K562 (cell line): ENCODE results near the gene LENEP. TPM values are rescaled to one million over a fixed set of nuclear protein-coding genes. Genes with fewer than 3 reads are reported as not detected.

Experiments
- CHCHD3 ChIP-seq: fragments of 250-450 bp; sonication (Bioruptor Pico); IDR thresholded peaks from 2 replicates; pipeline ENCODE4 v2.1.2; 2022; ENCODE audit warnings: mild to moderate bottlenecking
- EP400 ChIP-seq: fragments of 450-650 bp; IDR thresholded peaks from 2 replicates; pipeline ENCODE4 v1.6.1; 2017; ENCODE audit warnings: antibody characterized with exemption, mild to moderate bottlenecking, moderate library complexity
- FOXA3 ChIP-seq, 2 experiments: fragments of 450-650 bp in 1 of 2; sonication (generic) in 1 of 2; formaldehyde crosslinking; IDR thresholded peaks in 1 of 2; conservative IDR thresholded peaks in 1 of 2; 2 replicates each; pipeline versions ENCODE4 v1.4.0 to v1.8.0; 2020 to 2022; ENCODE audit warnings: mild to moderate bottlenecking in 2 of 2, missing genetic modification reagents in 1 of 2
- HNRNPH1 ChIP-seq: fragments of 200-400 bp; formaldehyde crosslinking; optimal IDR thresholded peaks from 2 replicates; pipeline ENCODE3; 2017; ENCODE audit warnings: low read depth, mild to moderate bottlenecking, low read length, moderate library complexity
- ILF3 ChIP-seq: fragments of 450-650 bp; IDR thresholded peaks from 2 replicates; pipeline ENCODE4 v1.6.1; 2018; ENCODE audit warnings: antibody characterized with exemption, mild to moderate bottlenecking, moderate library complexity, borderline replicate concordance
- IRF9 ChIP-seq: fragments of 450-650 bp; IDR thresholded peaks from 2 replicates; pipeline ENCODE4 v1.6.1; 2016; ENCODE audit warnings: missing biosample characterization, missing genetic modification characterization
- NR2F6 ChIP-seq: fragments of 450-650 bp; formaldehyde crosslinking; IDR thresholded peaks from 2 replicates; pipeline ENCODE4 v1.4.0; 2020; ENCODE audit warnings: mild to moderate bottlenecking
- NR4A1 ChIP-seq, 2 experiments: fragments of 250-450 bp in 1 of 2; fragments of 450-650 bp in 1 of 2; sonication (Bioruptor Pico) in 1 of 2; IDR thresholded peaks; 2 replicates each; pipeline versions ENCODE4 v1.4.0 to v1.6.1; 2016 to 2020; ENCODE audit warnings: mild to moderate bottlenecking in 2 of 2, missing compliant biosample characterization in 1 of 2, missing genetic modification characterization in 1 of 2, moderate library complexity in 1 of 2
- PKNOX1 ChIP-seq: fragments of 450-650 bp; IDR thresholded peaks from 2 replicates; pipeline ENCODE4 v1.6.1; 2016
- SP2 ChIP-seq: IDR thresholded peaks from 2 replicates; pipeline ENCODE4 v1.6.1; 2011; ENCODE audit warnings: mild to moderate bottlenecking, low read depth, low read length, moderate library complexity; ENCODE audit not compliant: poor library complexity, severe bottlenecking; ENCODE audit errors: extremely low read depth
- U2AF2 ChIP-seq: fragments of 200-400 bp; formaldehyde crosslinking; optimal IDR thresholded peaks from 2 replicates; pipeline ENCODE3; 2017; ENCODE audit warnings: low read depth, mild to moderate bottlenecking, low read length
- ZBTB8A ChIP-seq: fragments of 450-650 bp; IDR thresholded peaks from 2 replicates; pipeline ENCODE4 v1.6.1; 2018; ENCODE audit warnings: mild to moderate bottlenecking, moderate library complexity; ENCODE audit not compliant: partially characterized antibody
- ZKSCAN1 ChIP-seq: fragments of 150-350 bp; IDR thresholded peaks from 2 replicates; pipeline ENCODE4 v1.6.1; 2016; ENCODE audit warnings: low read depth, low read length
- ZNF41 ChIP-seq: fragments of 250-450 bp; sonication (Bioruptor Pico); conservative IDR thresholded peaks from 2 replicates; pipeline ENCODE4 v1.4.0; 2020; ENCODE audit warnings: mild to moderate bottlenecking
- ZNF668 ChIP-seq: fragments of 250-450 bp; sonication (Bioruptor Pico); IDR thresholded peaks from 2 replicates; pipeline ENCODE4 v1.8.0; 2022; ENCODE audit warnings: mild to moderate bottlenecking, inconsistent platforms
- polyA plus RNA-seq, 8 experiments: library from polyadenylated mRNA; depleted of rRNA in 4 of 8; stranded (reverse) in 5 of 8; unstranded in 3 of 8; fragments of >200 nt; fragmentation: Nextera tagmentation in 2 of 8; fragmentation: Illumina TruSeq in 1 of 8; extraction: Ambion mirVana in 2 of 8; extraction: Trizol in 1 of 8; gene quantifications; 2 replicates each; pipeline versions ENCODE4 v1.2.1 to v1.2.3, GENCODE V29; 2011 to 2014; ENCODE audit warnings: inconsistent platforms in 1 of 8, missing spikeins in 1 of 8
- total RNA-seq, 7 experiments: library from RNA; depleted of rRNA in 6 of 7; stranded (reverse); fragments of >200 nt in 6 of 7; fragmentation: Illumina TruSeq in 2 of 7; extraction: Trizol in 2 of 7; gene quantifications; 2 replicates each; pipeline versions ENCODE4 v1.2.1 to v1.2.3, GENCODE V29; 2011 to 2021; ENCODE audit warnings: low replicate concordance in 1 of 7
- TF ChIP-seq, protein P1 (sequence below): sonication (generic); formaldehyde crosslinking; IDR thresholded peaks from 2 replicates; pipeline ENCODE4 v1.8.1; 2023; ENCODE audit warnings: mild to moderate bottlenecking, missing genetic modification reagents
- TF ChIP-seq, protein P2 (sequence below): sonication (generic); formaldehyde crosslinking; IDR thresholded peaks from 2 replicates; pipeline ENCODE4 v1.8.1; 2022; ENCODE audit warnings: missing genetic modification reagents
- TF ChIP-seq, protein P3 (sequence below): fragments of 250-450 bp; sonication (Bioruptor Pico); IDR thresholded peaks from 2 replicates; pipeline ENCODE4 v1.4.0; 2020; ENCODE audit warnings: mild to moderate bottlenecking, moderate library complexity

The LENEP gene
- total and polyA plus RNA-seq, 9 of the 15 experiments (the other 6 are each of a cell fraction or from before 2014, with no cell fraction given): 0.23 to 0.87 (median 0.67) TPM; not detected in 5

GRCh38 chr1:154974102-154974807 is 19.1 kb upstream of the LENEP start, which contains the start of gene CKS1B (continued):
- TF ChIP-seq ZKSCAN1 (no peak), ZBTB8A (no peak), EP400 (peak; percentile 99), NR4A1 (CRISPR knock-in tag; IDR thresholded peaks at IDR 0.05) (peak; percentile 90; the same call in 1 of the 2 replicates), NR4A1 (tag; IDR thresholded peaks at IDR 0.05) (no peak), ZNF41 (CRISPR knock-in tag) (no peak), FOXA3 (CRISPR knock-in tag; conservative IDR thresholded peaks at IDR 0.05 in 1 of 2, IDR thresholded peaks at IDR 0.05 in 1 of 2) (no peak), ILF3 (no peak), CHCHD3 (CRISPR knock-in tag) (no peak), SP2 (peak; percentile 64), IRF9 (no peak), NR2F6 (CRISPR knock-in tag) (no peak), ZNF668 (no peak), U2AF2 (no peak), HNRNPH1 (no peak), PKNOX1 (peak; percentile 85)
- TF ChIP-seq, protein P1, sequence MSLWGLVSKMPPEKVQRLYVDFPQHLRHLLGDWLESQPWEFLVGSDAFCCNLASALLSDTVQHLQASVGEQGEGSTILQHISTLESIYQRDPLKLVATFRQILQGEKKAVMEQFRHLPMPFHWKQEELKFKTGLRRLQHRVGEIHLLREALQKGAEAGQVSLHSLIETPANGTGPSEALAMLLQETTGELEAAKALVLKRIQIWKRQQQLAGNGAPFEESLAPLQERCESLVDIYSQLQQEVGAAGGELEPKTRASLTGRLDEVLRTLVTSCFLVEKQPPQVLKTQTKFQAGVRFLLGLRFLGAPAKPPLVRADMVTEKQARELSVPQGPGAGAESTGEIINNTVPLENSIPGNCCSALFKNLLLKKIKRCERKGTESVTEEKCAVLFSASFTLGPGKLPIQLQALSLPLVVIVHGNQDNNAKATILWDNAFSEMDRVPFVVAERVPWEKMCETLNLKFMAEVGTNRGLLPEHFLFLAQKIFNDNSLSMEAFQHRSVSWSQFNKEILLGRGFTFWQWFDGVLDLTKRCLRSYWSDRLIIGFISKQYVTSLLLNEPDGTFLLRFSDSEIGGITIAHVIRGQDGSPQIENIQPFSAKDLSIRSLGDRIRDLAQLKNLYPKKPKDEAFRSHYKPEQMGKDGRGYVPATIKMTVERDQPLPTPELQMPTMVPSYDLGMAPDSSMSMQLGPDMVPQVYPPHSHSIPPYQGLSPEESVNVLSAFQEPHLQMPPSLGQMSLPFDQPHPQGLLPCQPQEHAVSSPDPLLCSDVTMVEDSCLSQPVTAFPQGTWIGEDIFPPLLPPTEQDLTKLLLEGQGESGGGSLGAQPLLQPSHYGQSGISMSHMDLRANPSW: no peak
- TF ChIP-seq, protein P2, sequence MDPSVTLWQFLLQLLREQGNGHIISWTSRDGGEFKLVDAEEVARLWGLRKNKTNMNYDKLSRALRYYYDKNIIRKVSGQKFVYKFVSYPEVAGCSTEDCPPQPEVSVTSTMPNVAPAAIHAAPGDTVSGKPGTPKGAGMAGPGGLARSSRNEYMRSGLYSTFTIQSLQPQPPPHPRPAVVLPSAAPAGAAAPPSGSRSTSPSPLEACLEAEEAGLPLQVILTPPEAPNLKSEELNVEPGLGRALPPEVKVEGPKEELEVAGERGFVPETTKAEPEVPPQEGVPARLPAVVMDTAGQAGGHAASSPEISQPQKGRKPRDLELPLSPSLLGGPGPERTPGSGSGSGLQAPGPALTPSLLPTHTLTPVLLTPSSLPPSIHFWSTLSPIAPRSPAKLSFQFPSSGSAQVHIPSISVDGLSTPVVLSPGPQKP (CRISPR knock-in tag): no peak
- TF ChIP-seq, protein P3, sequence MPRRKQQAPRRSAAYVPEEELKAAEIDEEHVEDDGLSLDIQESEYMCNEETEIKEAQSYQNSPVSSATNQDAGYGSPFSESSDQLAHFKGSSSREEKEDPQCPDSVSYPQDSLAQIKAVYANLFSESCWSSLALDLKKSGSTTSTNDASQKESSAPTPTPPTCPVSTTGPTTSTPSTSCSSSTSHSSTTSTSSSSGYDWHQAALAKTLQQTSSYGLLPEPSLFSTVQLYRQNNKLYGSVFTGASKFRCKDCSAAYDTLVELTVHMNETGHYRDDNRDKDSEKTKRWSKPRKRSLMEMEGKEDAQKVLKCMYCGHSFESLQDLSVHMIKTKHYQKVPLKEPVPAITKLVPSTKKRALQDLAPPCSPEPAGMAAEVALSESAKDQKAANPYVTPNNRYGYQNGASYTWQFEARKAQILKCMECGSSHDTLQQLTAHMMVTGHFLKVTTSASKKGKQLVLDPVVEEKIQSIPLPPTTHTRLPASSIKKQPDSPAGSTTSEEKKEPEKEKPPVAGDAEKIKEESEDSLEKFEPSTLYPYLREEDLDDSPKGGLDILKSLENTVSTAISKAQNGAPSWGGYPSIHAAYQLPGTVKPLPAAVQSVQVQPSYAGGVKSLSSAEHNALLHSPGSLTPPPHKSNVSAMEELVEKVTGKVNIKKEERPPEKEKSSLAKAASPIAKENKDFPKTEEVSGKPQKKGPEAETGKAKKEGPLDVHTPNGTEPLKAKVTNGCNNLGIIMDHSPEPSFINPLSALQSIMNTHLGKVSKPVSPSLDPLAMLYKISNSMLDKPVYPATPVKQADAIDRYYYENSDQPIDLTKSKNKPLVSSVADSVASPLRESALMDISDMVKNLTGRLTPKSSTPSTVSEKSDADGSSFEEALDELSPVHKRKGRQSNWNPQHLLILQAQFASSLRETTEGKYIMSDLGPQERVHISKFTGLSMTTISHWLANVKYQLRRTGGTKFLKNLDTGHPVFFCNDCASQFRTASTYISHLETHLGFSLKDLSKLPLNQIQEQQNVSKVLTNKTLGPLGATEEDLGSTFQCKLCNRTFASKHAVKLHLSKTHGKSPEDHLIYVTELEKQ (CRISPR knock-in tag): no peak
